MCF 10A (cell line): Measurements from ENCODE around the gene HNRNPC. TPM values are rescaled to one million over a fixed set of nuclear protein-coding genes. Genes with fewer than 3 reads are reported as not detected.

ENCODE experiments used
- BruUV-seq: library from RNA; stranded (reverse); fragments of 400-500 nt; replicated peaks from 2 replicates; lab custom pipeline; 2021; lab: Mats Ljungman, UMichigan
- CTCF ChIA-PET: fragments of 300-600 bp; sonication (Branson Sonifier 250); formaldehyde crosslinking; extraction: SDS; loops from one replicate; lab custom pipeline; 2021; ENCODE audit warnings: antibody characterized with exemption, inconsistent platforms; lab: Yijun Ruan, JAX
- POLR2A ChIA-PET: fragments of 300-600, 350-650 bp; sonication (Branson Sonifier 250); formaldehyde crosslinking; extraction: SDS; loops from one replicate; lab custom pipeline; 2020; ENCODE audit warnings: antibody characterized with exemption, inconsistent platforms; lab: Yijun Ruan, JAX
- DNase-seq: peaks from one replicate; pipeline ENCODE4 v3.0.0-alpha.2; 2018; ENCODE audit not compliant: unreplicated experiment
- H3K27ac Mint-ChIP-seq: one replicate; pipeline ENCODE4 v1.8.0; 2022; ENCODE audit warnings: mild to moderate bottlenecking, low read depth, mixed read lengths; ENCODE audit not compliant: unreplicated experiment
- H3K27me3 Mint-ChIP-seq: one replicate; pipeline ENCODE4 v1.8.0; 2022; ENCODE audit warnings: mixed read lengths; ENCODE audit not compliant: insufficient read depth, unreplicated experiment
- H3K36me3 Mint-ChIP-seq: one replicate; pipeline ENCODE4 v1.8.0; 2022; ENCODE audit warnings: mild to moderate bottlenecking, moderate library complexity, mixed read lengths; ENCODE audit not compliant: insufficient read depth, unreplicated experiment
- H3K4me1 Mint-ChIP-seq: one replicate; pipeline ENCODE4 v1.8.0; 2022; ENCODE audit warnings: mixed read lengths; ENCODE audit not compliant: insufficient read depth, unreplicated experiment
- H3K4me3 Mint-ChIP-seq: one replicate; pipeline ENCODE4 v1.8.0; 2022; ENCODE audit warnings: mild to moderate bottlenecking, moderate library complexity, mixed read lengths; ENCODE audit not compliant: unreplicated experiment
- H3K9me3 Mint-ChIP-seq: one replicate; pipeline ENCODE4 v1.8.0; 2022; ENCODE audit warnings: mixed read lengths; ENCODE audit not compliant: unreplicated experiment
- intact Hi-C: fragments of 100-400 bp; cut with micrococcal nuclease; formaldehyde crosslinking; loops from 2 replicates; pipeline ENCODE4 v1.14.1; 2022
- total RNA-seq: library from RNA; stranded (reverse); gene quantifications from 2 replicates; pipeline ENCODE4 v1.2.3, GENCODE V29; 2022
- TF ChIP-seq, protein P1 (sequence below): fragments of 200-600 bp; IDR thresholded peaks from one replicate; pipeline ENCODE4 v1.8.0; 2022; ENCODE audit warnings: antibody characterized with exemption, mild to moderate bottlenecking; ENCODE audit not compliant: unreplicated experiment

The HNRNPC gene
- total RNA-seq, 1 experiment from 2014 or later: 882 TPM

DNA sequence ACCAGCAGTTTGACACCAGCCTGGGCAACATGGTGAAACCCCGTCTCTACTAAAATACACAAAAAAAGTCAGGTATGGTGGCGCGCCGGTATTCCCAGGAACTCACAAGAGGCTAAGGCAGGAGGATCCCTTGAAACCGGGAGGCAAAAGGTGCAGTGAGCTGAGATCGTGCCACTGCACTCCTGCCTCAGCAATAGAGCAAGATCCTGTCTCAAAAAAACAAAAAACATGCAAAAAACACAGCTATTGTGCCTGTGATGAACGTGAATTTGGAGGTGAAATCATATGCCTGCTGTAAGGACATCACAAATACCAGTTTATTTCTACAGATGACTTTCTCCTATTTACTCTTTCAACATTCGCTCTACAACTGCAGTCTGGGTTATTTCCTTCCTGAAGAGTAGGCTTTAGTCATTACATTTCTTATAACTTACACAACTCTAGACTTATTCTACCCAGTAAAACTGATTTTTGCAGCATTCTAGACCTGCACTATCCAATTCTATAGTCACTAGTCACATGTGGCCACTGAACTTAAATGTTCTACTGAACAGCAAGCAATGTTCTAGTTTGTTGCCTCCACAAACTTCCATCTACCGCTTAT is 48.3 kb downstream of the HNRNPC start:
- H3K4me3 Mint-ChIP-seq: no peak overlapping the region
- H3K27ac Mint-ChIP-seq: peak overlapping the region; percentile 25
- H3K36me3 Mint-ChIP-seq: peaks cover 99% of the 10 kb centered on the region
- TF ChIP-seq, protein P1, sequence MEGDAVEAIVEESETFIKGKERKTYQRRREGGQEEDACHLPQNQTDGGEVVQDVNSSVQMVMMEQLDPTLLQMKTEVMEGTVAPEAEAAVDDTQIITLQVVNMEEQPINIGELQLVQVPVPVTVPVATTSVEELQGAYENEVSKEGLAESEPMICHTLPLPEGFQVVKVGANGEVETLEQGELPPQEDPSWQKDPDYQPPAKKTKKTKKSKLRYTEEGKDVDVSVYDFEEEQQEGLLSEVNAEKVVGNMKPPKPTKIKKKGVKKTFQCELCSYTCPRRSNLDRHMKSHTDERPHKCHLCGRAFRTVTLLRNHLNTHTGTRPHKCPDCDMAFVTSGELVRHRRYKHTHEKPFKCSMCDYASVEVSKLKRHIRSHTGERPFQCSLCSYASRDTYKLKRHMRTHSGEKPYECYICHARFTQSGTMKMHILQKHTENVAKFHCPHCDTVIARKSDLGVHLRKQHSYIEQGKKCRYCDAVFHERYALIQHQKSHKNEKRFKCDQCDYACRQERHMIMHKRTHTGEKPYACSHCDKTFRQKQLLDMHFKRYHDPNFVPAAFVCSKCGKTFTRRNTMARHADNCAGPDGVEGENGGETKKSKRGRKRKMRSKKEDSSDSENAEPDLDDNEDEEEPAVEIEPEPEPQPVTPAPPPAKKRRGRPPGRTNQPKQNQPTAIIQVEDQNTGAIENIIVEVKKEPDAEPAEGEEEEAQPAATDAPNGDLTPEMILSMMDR: no peak
- H3K4me1 Mint-ChIP-seq: peaks cover 24% of the 10 kb centered on the region
- no peaks in the 10 kb centered on the region for H3K27me3 Mint-ChIP-seq
- BruUV-seq: no TSS peak
- ChIA-PET CTCF (interaction anchor here (0.7 to 1.3 kb wide), 2 partner anchors 12 to 45 kb away, joined by 3 to 4 read pairs; no protein-coding TSS in a partner anchor), POLR2A (interaction anchor here (1.0 to 1.4 kb wide), 4 partner anchors 9 to 206 kb away, joined by 4 to 5 read pairs (median 4); no protein-coding TSS in a partner anchor)
- no peaks in the 10 kb centered on the region for H3K9me3 Mint-ChIP-seq
- intact Hi-C loops: no loop called here
- DNase-seq: no peak

DNA sequence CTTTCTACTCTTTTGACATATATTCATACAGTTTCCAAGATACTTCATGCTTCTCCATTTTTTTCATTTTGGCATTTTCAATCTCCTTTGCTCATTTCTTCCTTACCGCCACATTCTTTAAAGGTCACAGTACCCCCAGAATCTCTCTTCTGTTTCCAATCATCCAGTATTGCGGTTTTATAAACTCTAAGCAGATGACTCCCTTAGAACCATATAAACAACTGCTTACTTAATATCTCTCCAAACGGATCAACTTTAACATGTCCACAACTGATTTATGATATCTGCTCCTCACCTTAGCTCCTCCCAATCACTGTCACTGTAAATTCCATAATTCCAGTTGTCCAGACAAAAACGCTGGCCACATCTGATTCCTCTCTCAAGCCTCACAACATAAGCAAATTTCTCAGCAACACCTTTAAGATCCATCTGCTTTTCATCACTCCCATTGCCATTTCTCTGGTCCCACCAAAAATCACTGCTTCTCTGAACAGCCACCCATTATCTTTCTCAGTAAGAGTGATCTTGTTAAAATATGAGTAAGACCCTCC is 49.6 kb downstream of the HNRNPC start:
- Mint-ChIP-seq H3K4me3 (peak overlapping the region; percentile 10), H3K27me3 (no peaks in the 10 kb centered on the region), H3K27ac (peak overlapping the region; percentile 74), H3K36me3 (peaks cover 99% of the 10 kb centered on the region), H3K9me3 (no peaks in the 10 kb centered on the region), H3K4me1 (peaks cover 28% of the 10 kb centered on the region)
- intact Hi-C loops: no loop called here
- no TSS peak for BruUV-seq
- TF ChIP-seq, protein P1: no peak
- DNase-seq: no peak
- CTCF ChIA-PET: interaction anchor here (0.6 to 1.3 kb wide), 3 partner anchors 13 to 258 kb away, joined by 3 to 5 read pairs (median 4); no protein-coding TSS in a partner anchor
- POLR2A ChIA-PET: interaction anchor here (1.1 to 1.4 kb wide), 3 partner anchors 10 to 205 kb away, joined by 4 to 5 read pairs (median 4); no protein-coding TSS in a partner anchor

DNA sequence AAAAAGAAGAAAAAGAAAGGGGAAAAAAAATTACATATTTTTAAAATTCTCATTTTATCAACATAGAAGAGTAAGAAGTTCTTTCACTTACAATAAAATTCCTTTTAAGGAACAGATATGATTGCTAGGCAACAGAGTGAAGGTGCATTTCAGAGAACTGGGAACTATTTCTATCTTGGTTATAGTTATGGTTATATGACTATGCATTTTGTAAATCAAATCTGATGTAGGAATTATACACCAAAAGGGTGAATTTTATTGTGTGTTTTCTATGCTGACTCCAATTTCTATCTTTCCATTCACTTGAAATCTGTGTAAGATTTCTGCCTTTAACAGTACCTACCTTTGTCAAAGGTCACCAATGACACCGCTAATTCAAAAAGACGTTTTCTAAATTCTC is 50.1 kb downstream of the HNRNPC start:
- H3K36me3 Mint-ChIP-seq: peaks cover 99% of the 10 kb centered on the region
- POLR2A ChIA-PET: interaction anchor here (0.7 to 1.1 kb wide), 2 partner anchors 42 to 114 kb away, joined by 3 read pairs; no protein-coding TSS in a partner anchor

More for the DNA sequence above, 50.1 kb downstream of the HNRNPC start:
- TF ChIP-seq, protein P1: no peak
- Mint-ChIP-seq H3K4me1 (peaks cover 27% of the 10 kb centered on the region), H3K27ac (peak overlapping the region; percentile 74), H3K27me3 (no peaks in the 10 kb centered on the region), H3K9me3 (no peaks in the 10 kb centered on the region), H3K4me3 (no peak overlapping the region)
- no peak for DNase-seq
- intact Hi-C loops: no loop called here
- no TSS peak for BruUV-seq
- CTCF ChIA-PET: interaction anchor here (0.7 kb wide), 1 partner anchor 162 kb away, joined by 4 read pairs; no protein-coding TSS in a partner anchor
